HG02870 (cell line): ENCODE results near the gene FAIM2.
"Not testable (repeated sequence)": the region's sequence is repeated elsewhere in the genome, so short reads cannot be mapped to it uniquely, and the experiment has no call there.

Experiments
- ATAC-seq: cut with Tn5 transposase; IDR thresholded peaks from one replicate; pipeline ENCODE4 v1.9.1; 2021; ENCODE audit warnings: mild to moderate bottlenecking, moderate library complexity; ENCODE audit not compliant: unreplicated experiment

The FAIM2 gene

GRCh38 chr12:49881415-49882247 is 22.1 kb downstream of the FAIM2 start:
- ATAC-seq: no peak

DNA sequence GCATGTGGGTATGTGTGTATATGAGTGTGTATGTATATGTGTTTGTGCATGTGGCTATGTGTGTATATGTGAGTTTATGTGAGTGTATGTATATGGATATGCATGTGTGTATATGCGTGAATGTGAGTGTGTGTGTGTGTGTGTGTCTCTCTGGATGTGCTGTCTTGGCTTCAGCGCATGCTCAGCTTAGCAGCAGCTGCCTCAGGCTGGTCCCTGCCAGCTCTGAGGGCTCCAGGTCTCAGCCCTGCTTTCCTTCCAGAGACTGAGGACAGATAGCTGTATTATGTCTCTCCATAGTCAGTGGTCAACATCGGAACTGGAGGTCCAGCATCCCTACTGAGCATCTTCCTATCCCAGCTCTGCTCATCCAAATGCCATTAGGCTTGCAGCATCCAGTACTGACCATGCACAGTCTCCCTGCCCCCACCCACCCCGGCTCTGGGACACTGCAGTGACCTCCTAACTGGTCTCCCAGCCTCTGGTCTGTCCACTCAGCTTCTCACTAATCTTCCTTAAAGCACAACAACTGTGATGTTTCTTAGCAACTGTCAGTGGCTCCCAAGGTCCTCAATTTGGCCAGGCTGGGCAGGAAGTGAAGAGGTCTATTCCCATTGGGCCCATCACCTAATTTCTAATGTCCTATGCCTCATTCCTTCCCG is 22.8 kb downstream of the FAIM2 start:
- no peak for ATAC-seq

- not testable (repeated sequence) for ATAC-seq
These were observed 24.6 kb downstream of the FAIM2 start for GRCh38 chr12:49879065-49879464.

DNA sequence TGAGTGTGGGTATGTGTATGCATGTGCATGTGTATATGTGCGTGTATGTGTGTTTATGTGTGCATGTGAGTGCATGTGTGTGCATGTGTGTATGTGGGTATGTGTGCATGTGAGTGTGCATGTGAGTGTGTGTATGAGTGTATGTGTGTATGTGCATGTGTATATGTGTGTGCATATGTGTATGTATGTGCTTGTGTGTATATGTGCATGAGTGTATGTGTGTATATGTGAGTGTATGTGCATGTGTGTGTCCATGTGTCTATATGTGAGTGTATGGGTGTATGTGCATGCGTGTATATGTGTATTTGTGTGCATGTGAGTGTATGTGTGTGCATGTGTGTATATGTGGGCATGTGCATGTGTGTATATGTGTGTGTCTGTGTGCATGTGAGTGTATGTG is 25.7 kb downstream of the FAIM2 start:
- ATAC-seq: no peak

- ATAC-seq: no peak
These were observed 26.6 kb downstream of the FAIM2 start for GRCh38 chr12:49877066-49877465.

DNA sequence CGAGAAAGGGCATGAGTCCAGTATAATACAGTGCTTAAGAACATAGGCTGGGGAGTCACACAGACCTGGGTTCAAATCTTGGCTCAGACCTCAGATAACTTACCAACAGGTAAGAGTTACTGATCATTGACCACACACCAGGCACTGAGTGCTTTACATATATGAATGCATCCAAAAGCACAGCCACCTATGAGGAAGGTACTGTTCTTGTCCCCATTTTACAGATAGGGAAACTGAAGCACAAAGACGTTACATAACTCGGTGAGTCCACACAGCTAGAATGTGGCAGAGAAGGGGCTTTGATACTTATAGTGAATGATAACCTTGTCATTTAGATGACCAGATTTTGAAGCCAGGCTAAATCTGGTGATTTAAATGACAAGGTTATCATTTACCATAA is 27.6 kb downstream of the FAIM2 start:
- no peak for ATAC-seq

- ATAC-seq: no peak
These were observed 28.5 kb downstream of the FAIM2 start for GRCh38 chr12:49875115-49875720.

DNA sequence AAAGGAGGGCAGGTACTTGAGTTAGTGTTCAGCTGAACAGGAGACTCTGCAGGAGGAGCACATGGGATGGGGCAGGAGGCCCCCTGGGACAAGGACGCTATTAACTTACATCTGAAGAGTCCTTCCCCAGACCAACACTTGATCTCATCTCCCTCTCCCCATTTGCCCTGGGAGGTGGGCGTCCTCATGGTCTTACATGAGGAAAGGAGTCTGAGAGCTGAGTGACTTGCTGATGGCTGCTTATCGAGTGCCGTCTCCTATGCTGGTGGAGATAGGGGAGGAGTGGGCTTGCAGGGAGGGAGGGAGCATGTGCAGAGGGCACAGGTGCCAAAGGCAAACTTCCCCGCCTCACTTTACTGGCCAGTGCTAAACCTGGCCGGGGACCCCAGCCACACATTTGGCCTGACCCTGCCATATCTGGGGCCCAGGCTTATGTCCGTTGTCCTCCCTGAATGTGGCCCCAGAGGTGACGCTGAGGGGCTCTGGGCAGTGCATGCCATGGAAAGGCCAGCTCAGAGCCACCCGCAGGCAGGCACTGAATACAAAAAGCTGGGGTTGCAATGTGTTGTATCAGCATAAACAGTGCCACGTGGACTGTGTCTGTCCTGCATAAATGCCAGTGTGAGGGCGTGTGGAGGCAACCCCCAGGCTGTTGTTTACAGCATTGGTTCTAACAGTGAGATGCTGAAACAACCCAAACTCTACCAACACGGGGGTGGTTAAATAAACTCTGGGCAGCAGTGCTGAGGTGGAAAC is 29.4 kb downstream of the FAIM2 start:
- ATAC-seq: no peak

GRCh38 chr12:49873361-49873934 is 30.3 kb downstream of the FAIM2 start:
- no peak for ATAC-seq

DNA sequence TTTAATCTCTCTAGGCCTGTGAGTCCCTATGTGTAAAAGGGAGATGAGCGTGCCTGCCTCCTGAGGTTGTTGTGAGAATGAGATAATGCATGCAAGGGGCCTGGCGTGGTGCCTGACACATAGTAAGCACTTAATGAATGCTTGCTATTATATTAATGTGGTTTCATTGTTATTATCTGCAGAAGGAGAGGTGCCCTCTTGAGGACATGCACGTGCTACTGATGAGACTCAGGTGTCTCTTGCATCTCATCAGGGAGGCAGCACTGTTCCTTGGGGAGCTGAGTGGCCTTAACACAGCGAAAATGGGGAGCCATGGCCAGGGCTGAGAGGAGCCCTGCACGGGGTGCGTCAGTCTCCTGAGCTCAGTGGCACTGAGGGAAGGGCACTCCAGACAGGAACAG is 30.9 kb downstream of the FAIM2 start:
- ATAC-seq: no peak

GRCh38 chr12:49872381-49872780 is 31.3 kb downstream of the FAIM2 start:
- ATAC-seq: no peak

DNA sequence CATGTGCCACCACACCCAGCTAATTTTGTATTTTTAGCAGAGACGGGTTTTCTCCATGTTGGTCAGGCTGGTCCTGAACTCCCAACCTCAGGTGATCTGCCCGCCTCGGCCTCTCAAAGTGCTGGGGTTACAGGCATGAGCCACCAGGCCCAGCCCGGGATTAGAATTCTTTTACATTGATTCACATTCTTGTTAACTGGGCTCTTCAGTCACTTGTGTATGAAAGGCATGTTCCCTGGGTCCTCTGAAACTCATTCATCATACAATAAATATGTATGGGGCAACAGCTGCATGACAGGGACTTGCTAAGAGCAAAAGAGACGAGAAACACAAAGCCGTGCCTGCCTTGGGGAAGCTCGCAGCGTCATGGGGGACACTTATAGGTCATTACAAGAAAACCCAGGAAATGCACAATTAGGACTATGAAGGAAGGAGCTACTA is 31.9 kb downstream of the FAIM2 start:
- not testable (repeated sequence) for ATAC-seq

GRCh38 chr12:49871263-49871561 is 32.5 kb downstream of the FAIM2 start:
- ATAC-seq: no peak

GRCh38 chr12:49870501-49871262 is 33.0 kb downstream of the FAIM2 start:
- ATAC-seq: no peak

DNA sequence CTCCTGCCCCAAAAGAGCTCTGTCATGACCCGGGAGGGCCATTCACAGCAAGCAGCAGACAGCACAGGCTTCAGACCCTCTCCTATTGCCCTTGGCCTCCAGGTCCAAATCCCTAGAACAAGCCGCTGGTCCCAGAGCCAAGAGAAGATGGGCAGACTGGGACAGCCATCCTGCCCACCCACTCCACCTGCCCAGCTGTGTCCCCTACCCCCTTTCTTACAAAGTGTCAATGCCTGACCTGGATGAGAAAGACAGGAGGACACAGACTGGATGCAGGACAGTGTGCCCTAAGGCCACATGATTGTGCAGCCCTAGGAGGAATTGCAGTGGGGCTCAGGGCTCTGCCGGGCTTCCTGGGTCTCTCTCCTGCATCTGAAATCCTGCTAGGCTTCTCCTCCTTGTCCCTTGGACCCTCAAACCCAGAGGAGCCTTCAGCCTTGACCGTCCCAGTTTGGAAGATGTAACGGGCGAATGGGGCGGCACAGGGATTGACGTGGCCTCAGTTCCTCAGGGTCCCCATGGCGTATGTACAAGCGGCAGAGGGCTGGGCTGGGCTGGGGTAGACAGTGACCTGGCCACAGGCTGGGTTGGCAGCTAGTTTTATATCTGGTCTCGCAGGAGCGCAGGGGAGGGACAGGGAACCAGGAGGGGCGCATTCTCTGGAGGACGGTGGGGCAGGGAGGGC is 33.7 kb downstream of the FAIM2 start:
- no peak for ATAC-seq

DNA sequence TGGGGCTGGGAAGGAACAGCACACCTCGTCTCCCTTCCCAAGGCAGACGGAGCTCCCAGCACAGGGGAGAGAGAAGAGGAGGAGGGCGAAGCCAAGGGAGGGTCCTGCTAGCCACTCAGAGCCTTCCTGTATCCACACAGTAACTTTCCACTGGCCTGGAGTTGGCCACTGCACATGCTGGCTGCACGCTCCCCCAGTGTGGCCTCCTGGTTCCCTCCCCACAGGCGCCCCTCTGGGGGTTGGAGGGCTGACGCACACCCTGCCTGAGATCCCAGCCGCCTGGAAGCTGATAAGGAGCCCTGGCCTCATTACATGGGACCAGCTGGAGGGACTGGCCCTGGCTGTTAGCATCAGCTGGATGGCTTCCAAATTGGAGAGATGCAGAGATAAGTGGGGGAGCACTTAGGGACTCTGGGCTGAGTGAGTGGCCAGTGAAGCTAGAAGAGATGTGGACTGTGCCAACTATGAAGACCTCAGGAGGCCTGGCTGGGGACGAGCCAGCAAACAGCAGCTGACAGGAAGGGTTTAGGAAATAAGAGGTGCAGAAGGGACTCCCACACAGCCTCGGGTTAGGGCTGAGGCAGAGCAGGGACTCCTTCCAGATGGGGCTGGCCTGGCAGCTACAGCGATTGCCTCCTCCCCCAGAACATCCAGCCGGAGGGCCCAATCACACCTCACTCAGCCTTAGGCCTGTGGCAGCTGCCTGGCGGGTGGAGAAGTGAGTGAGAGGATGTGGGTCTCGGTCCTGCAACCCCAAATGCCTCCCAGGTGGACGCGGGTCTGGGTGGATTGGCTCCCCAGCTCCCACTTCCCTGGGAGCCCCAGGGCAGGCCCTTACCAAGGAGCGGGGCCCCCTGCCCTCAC is 34.5 kb downstream of the FAIM2 start:
- no peak for ATAC-seq

DNA sequence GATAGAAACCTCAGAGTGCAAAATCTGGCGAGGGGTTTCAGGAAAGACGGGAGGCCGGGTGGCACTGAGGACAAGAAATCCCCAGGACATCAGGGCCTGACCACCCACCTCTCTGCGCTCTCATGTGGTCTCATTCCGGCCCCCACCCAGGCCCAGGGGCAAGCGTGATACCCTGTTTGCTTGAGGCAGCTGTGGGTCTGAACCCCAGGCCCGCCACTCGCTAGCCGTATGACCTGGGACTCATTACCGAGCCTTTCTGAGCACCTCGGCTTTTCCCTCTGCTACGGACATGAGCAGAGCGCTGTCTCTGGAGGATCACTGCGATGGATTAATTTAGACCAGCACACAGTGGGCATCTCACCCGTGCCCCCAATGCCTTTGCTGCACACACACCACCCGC is 35.3 kb downstream of the FAIM2 start:
- no peak for ATAC-seq

DNA sequence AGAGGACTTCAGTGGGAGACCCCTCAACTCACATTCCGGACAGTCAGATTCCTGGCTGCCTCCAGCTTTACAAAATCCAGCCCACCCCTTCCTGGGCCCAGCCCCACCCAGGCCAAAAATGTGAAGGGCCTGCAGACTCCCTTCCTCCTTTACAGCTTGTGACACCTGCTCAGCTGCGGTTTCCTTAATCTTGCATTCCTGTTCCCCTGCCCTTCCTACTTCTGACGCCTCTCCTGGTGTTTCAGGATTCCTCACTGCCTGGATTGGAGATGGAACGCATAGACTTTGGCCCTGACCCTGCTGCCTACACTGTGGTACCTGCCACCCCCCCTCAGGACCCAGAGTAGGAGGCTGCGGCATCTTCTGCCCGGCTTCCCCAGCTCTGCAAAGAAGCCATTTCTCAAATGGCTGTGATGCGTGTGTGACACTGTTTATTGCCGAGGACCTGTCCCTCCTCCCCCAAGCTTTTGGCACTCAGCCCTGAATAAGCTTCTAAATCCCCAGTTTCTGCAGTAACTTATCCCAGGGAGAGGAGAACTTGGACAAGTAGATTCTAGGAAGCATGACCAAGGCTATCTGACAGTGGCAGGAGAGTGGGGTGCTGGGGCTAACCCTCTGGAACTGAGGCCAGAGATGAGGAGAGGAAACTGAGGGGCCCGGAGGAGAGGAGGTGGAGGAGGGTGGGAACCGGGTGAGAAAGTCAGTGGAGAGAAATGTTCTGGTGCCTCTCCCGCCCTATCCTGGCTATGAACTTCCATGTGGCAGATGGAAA is 35.9 kb downstream of the FAIM2 start:
- no peak for ATAC-seq
